ENCODE data around the gene JUP. TPM values are rescaled to one million over a fixed set of nuclear protein-coding genes. Genes with fewer than 3 reads are reported as not detected.

The JUP gene
- total RNA-seq, 1 experiment from 2014 or later: 224 TPM

GRCh38 chr17:41822216-41823140 lies 36.0 kb upstream of the JUP start:
- Histone ChIP-seq H4K20me1 (ENCODE audit: insufficient read depth) (no peaks in the 10 kb centered on the region), H3K36me3 (ENCODE audit: control insufficient read depth in 1 of 2, insufficient read depth in 2 of 2, low read length in 2 of 2) (peaks cover 2 to 6% of the 10 kb centered on the region in 2 experiments; a peak in 3 of 4 replicates), H3K4me3 (replicated peaks in 1 of 2; ENCODE audit: low read depth in 1 of 2, low read length in 2 of 2) (no peak overlapping the region), H2AFZ (ENCODE audit: low read depth, low read length, poor library complexity, severe bottlenecking) (no peak overlapping the region), H3K4me1 (ENCODE audit: control insufficient read depth in 1 of 2, insufficient read depth in 2 of 2, low read length in 2 of 2) (no peaks in the 10 kb centered on the region), H3K27ac (ENCODE audit: low read depth, low read length) (no peak overlapping the region), H3K4me2 (ENCODE audit: low read length) (no peak overlapping the region), H3K9me2 (ENCODE audit: insufficient read depth) (no peaks in the 10 kb centered on the region), H3K27me3 (ENCODE audit: insufficient read depth, low read length) (no peaks in the 10 kb centered on the region), H3K9ac (ENCODE audit: low read length) (no peak overlapping the region), H3K9me3 (ENCODE audit: control insufficient read depth in 1 of 2, insufficient read depth in 1 of 2, low read depth in 1 of 2, low read length in 2 of 2) (no peaks in the 10 kb centered on the region), H3K79me2 (ENCODE audit: insufficient read depth, low read length) (no peaks in the 10 kb centered on the region)
- DNase-seq (ENCODE audit: low read depth, low spot score) (no peak), ATAC-seq (no peak; the same call in 1 of the 2 replicates)
- RAD21 ChIA-PET (ENCODE audit: low non-redundant PET in 1 of 2, low total read pairs in 2 of 2, uncharacterized antibody in 2 of 2, unreplicated experiment in 2 of 2): no interaction called here
- TF ChIP-seq EGR1 (IDR thresholded peaks at IDR 0.05; ENCODE audit: low read depth): no peak
- no peak for TF ChIP-seq CTCF (IDR thresholded peaks at IDR 0.05 in 2 of 3, conservative IDR thresholded peaks at IDR 0.05 in 1 of 3; ENCODE audit: borderline replicate concordance in 1 of 3, insufficient read depth in 1 of 3, low read depth in 2 of 3, low read length in 2 of 3)
- no peak for TF ChIP-seq RAD21 (IDR thresholded peaks at IDR 0.05; ENCODE audit: low read depth)
- TF ChIP-seq POLR2AphosphoS5 (IDR thresholded peaks at IDR 0.05; ENCODE audit: low read depth, low read length): 0 out of 2 replicates have a peak, but pooled peaks have one; percentile 14
- CTCF ChIA-PET: no interaction called here
- intact Hi-C loops (cut with micrococcal nuclease): no loop called here
- BruUV-seq (replicated peaks): TSS peak; percentile 55
- POLR2A ChIA-PET: interaction anchor here (1.1 kb wide), 1 partner anchor 20 kb away, joined by 3 read pairs; no protein-coding TSS in a partner anchor

- POLR2A ChIA-PET: interaction anchor here (1.1 kb wide), 1 partner anchor 20 kb away, joined by 3 read pairs; no protein-coding TSS in a partner anchor
- Histone ChIP-seq H3K27ac (ENCODE audit: low read depth, low read length) (no peak overlapping the region), H3K9me3 (ENCODE audit: control insufficient read depth in 1 of 2, insufficient read depth in 1 of 2, low read depth in 1 of 2, low read length in 2 of 2) (no peaks in the 10 kb centered on the region), H3K79me2 (ENCODE audit: insufficient read depth, low read length) (no peaks in the 10 kb centered on the region), H3K9me2 (ENCODE audit: insufficient read depth) (no peaks in the 10 kb centered on the region), H2AFZ (ENCODE audit: low read depth, low read length, poor library complexity, severe bottlenecking) (no peak overlapping the region), H4K20me1 (ENCODE audit: insufficient read depth) (no peaks in the 10 kb centered on the region), H3K27me3 (ENCODE audit: insufficient read depth, low read length) (no peaks in the 10 kb centered on the region), H3K4me1 (ENCODE audit: control insufficient read depth in 1 of 2, insufficient read depth in 2 of 2, low read length in 2 of 2) (no peaks in the 10 kb centered on the region), H3K36me3 (ENCODE audit: control insufficient read depth in 1 of 2, insufficient read depth in 2 of 2, low read length in 2 of 2) (peaks cover 0 to 6% of the 10 kb centered on the region in 2 experiments; a peak in 2 of 4 replicates), H3K4me2 (ENCODE audit: low read length) (no peak overlapping the region), H3K4me3 (replicated peaks in 1 of 2; ENCODE audit: low read depth in 1 of 2, low read length in 2 of 2) (no peak overlapping the region), H3K9ac (ENCODE audit: low read length) (no peak overlapping the region)
- DNase-seq (ENCODE audit: low read depth, low spot score) (no peak), ATAC-seq (no peak; the same call in 1 of the 2 replicates)
- RAD21 ChIA-PET (ENCODE audit: low non-redundant PET in 1 of 2, low total read pairs in 2 of 2, uncharacterized antibody in 2 of 2, unreplicated experiment in 2 of 2): no interaction called here
- intact Hi-C loops (cut with micrococcal nuclease): no loop called here
- no TSS peak for BruUV-seq (replicated peaks)
- CTCF ChIA-PET: no interaction called here
- no peak for TF ChIP-seq POLR2A (IDR thresholded peaks at IDR 0.05; ENCODE audit: borderline replicate concordance, extremely low read depth, insufficient read depth, insufficient read length)
- no peak for TF ChIP-seq RAD21 (IDR thresholded peaks at IDR 0.05; ENCODE audit: low read depth)
- no peak for TF ChIP-seq YY1 (IDR thresholded peaks at IDR 0.05; ENCODE audit: extremely low read depth, insufficient replicate concordance, low read depth, low read length)
- TF ChIP-seq MAX (IDR thresholded peaks at IDR 0.05): no peak
- TF ChIP-seq CBX3 (IDR thresholded peaks at IDR 0.05; ENCODE audit: low read depth): no peak
- no peak for TF ChIP-seq EGR1 (IDR thresholded peaks at IDR 0.05; ENCODE audit: low read depth)
- TF ChIP-seq CEBPB (IDR thresholded peaks at IDR 0.05; ENCODE audit: low read depth): no peak
- TF ChIP-seq, protein P1, sequence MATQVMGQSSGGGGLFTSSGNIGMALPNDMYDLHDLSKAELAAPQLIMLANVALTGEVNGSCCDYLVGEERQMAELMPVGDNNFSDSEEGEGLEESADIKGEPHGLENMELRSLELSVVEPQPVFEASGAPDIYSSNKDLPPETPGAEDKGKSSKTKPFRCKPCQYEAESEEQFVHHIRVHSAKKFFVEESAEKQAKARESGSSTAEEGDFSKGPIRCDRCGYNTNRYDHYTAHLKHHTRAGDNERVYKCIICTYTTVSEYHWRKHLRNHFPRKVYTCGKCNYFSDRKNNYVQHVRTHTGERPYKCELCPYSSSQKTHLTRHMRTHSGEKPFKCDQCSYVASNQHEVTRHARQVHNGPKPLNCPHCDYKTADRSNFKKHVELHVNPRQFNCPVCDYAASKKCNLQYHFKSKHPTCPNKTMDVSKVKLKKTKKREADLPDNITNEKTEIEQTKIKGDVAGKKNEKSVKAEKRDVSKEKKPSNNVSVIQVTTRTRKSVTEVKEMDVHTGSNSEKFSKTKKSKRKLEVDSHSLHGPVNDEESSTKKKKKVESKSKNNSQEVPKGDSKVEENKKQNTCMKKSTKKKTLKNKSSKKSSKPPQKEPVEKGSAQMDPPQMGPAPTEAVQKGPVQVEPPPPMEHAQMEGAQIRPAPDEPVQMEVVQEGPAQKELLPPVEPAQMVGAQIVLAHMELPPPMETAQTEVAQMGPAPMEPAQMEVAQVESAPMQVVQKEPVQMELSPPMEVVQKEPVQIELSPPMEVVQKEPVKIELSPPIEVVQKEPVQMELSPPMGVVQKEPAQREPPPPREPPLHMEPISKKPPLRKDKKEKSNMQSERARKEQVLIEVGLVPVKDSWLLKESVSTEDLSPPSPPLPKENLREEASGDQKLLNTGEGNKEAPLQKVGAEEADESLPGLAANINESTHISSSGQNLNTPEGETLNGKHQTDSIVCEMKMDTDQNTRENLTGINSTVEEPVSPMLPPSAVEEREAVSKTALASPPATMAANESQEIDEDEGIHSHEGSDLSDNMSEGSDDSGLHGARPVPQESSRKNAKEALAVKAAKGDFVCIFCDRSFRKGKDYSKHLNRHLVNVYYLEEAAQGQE (IDR thresholded peaks at IDR 0.05; ENCODE audit: low read depth): no peak
- TF ChIP-seq SRF (IDR thresholded peaks at IDR 0.05; ENCODE audit: low read depth): no peak
Observed at GRCh38 chr17:41821776-41822175, 35.3 kb upstream of the JUP start.

All from HCT116 (cell line).